PC-3 (cell line): ENCODE data around the gene FA2H. TPM values are rescaled to one million over a fixed set of nuclear protein-coding genes. Genes with fewer than 3 reads are reported as not detected.
"Not testable (repeated sequence)": the region's sequence is repeated elsewhere in the genome, so short reads cannot be mapped to it uniquely, and the experiment has no call there.

Experiments used
- ATAC-seq: fragments of 200-7000 bp; cut with Tn5 transposase; 2 replicates; pipeline ENCODE4 v1.9.1; 2020; ENCODE audit warnings: mild to moderate bottlenecking, moderate library complexity
- BruUV-seq: library from RNA; stranded (reverse); fragments of 400-500 nt; replicated peaks from 2 replicates; lab custom pipeline; 2021; lab: Mats Ljungman, UMichigan
- CTCF ChIA-PET: fragments of 300-600 bp; sonication (Branson Sonifier 250); formaldehyde crosslinking; loops from one replicate; lab custom pipeline; 2022; ENCODE audit warnings: antibody characterized with exemption; lab: Charles Lee
- POLR2A ChIA-PET: fragments of 300-600 bp; sonication (Branson Sonifier 250); formaldehyde crosslinking; loops from one replicate; lab custom pipeline; 2022; ENCODE audit warnings: antibody characterized with exemption; ENCODE audit not compliant: unreplicated experiment; lab: Charles Lee
- DNase-seq: peaks from one replicate; pipeline ENCODE4 v3.0.0-alpha.2; 2015
- H2AFZ ChIP-seq: fragments of 300-600 bp; sonication (generic); 2 replicates; pipeline ENCODE4 v1.6.0; 2016; ENCODE audit warnings: antibody characterized with exemption, low read length
- H3F3A ChIP-seq: fragments of 300-600 bp; sonication (generic); one replicate; pipeline ENCODE4 v1.6.0; 2017; ENCODE audit warnings: antibody characterized with exemption, low read length, control low read depth, mild to moderate bottlenecking; ENCODE audit not compliant: unreplicated experiment
- H3K27ac ChIP-seq: fragments of 300-600 bp; sonication (generic); 2 replicates; pipeline ENCODE4 v1.5.1; 2016; ENCODE audit warnings: mild to moderate bottlenecking, low read length
- H3K27me3 ChIP-seq: fragments of 300-600 bp; sonication (generic); 2 replicates; pipeline ENCODE4 v1.6.1; 2016; ENCODE audit warnings: low read length, mixed read lengths
- H3K36me3 ChIP-seq: fragments of 300-600 bp; sonication (generic); 2 replicates; pipeline ENCODE4 v1.6.1; 2016; ENCODE audit warnings: low read depth, mixed run types, low read length, mixed read lengths
- H3K4me1 ChIP-seq: fragments of 300-600 bp; sonication (generic); 2 replicates; pipeline ENCODE4 v1.5.1; 2016; ENCODE audit warnings: low read length; ENCODE audit not compliant: insufficient read depth
- H3K4me2 ChIP-seq: fragments of 300-600 bp; sonication (generic); 2 replicates; pipeline ENCODE4 v1.6.0; 2016; ENCODE audit warnings: low read length
- H3K4me3 ChIP-seq: fragments of 300-600 bp; sonication (generic); 2 replicates; pipeline ENCODE4 v1.5.1; 2016; ENCODE audit warnings: mild to moderate bottlenecking, low read length, mixed read lengths
- H3K79me2 ChIP-seq: fragments of 300-600 bp; sonication (generic); 2 replicates; pipeline ENCODE4 v1.6.1; 2017; ENCODE audit warnings: low read length, mixed read lengths
- H3K9ac ChIP-seq: fragments of 300-600 bp; sonication (generic); 2 replicates; pipeline ENCODE4 v1.6.0; 2016; ENCODE audit warnings: mild to moderate bottlenecking, low read length
- H3K9me2 ChIP-seq: fragments of 300-600 bp; sonication (generic); replicated peaks from 2 replicates; pipeline ENCODE4 v1.6.1; 2016; ENCODE audit warnings: mixed run types, low read length, mixed read lengths
- H3K9me3 ChIP-seq: fragments of 300-600 bp; sonication (generic); 2 replicates; pipeline ENCODE4 v1.6.1; 2016; ENCODE audit warnings: low read length, mixed read lengths
- H4K20me1 ChIP-seq: fragments of 300-600 bp; sonication (generic); 2 replicates; pipeline ENCODE4 v1.6.1; 2016; ENCODE audit warnings: low read length, mixed read lengths
- EZH2 ChIP-seq: fragments of 300-600 bp; sonication (generic); IDR thresholded peaks from one replicate; pipeline ENCODE4 v1.6.1; 2017; ENCODE audit warnings: antibody characterized with exemption, mild to moderate bottlenecking, low read length; ENCODE audit not compliant: unreplicated experiment
- EZH2phosphoT487 ChIP-seq: fragments of 300-600 bp; sonication (generic); IDR thresholded peaks from 2 replicates; pipeline ENCODE4 v1.6.1; 2018; ENCODE audit warnings: mild to moderate bottlenecking, antibody characterized with exemption, low read length, borderline replicate concordance
- intact Hi-C: fragments of 100-400 bp; cut with micrococcal nuclease; formaldehyde crosslinking; loops from 2 replicates; pipeline ENCODE4 v1.9.0; 2023
- total RNA-seq: library from RNA; depleted of rRNA; stranded (reverse); fragments of >200 nt; gene quantifications from 2 replicates; pipeline ENCODE4 v1.2.3, GENCODE V29; 2014
- TF ChIP-seq, protein P1 (sequence below): fragments of 300-600 bp; sonication (generic); conservative IDR thresholded peaks from 2 replicates; pipeline ENCODE4 v1.5.1; 2017; ENCODE audit warnings: antibody characterized with exemption, low read depth, mild to moderate bottlenecking, low read length

Gene FA2H
- total RNA-seq, 1 experiment from 2014 or later: 3.9 TPM

- Histone ChIP-seq H3K79me2 (no peaks in the 10 kb centered on the region), H3K4me2 (no peak overlapping the region), H4K20me1 (no peaks in the 10 kb centered on the region), H3K4me1 (peaks cover 2% of the 10 kb centered on the region; the same call in 1 of the 2 replicates), H3K9me2 (no peaks in the 10 kb centered on the region), H3K27ac (no peak overlapping the region), H3K9me3 (no peaks in the 10 kb centered on the region), H3F3A (no peaks in the 10 kb centered on the region), H2AFZ (no peak overlapping the region), H3K27me3 (no peaks in the 10 kb centered on the region), H3K9ac (no peak overlapping the region), H3K4me3 (no peak overlapping the region), H3K36me3 (no peaks in the 10 kb centered on the region)
- ChIA-PET CTCF (no interaction called here), POLR2A (no interaction called here)
- ATAC-seq (no peak), DNase-seq (no peak)
- TF ChIP-seq EZH2phosphoT487 (no peak), EZH2 (no peak)
- TF ChIP-seq, protein P1, sequence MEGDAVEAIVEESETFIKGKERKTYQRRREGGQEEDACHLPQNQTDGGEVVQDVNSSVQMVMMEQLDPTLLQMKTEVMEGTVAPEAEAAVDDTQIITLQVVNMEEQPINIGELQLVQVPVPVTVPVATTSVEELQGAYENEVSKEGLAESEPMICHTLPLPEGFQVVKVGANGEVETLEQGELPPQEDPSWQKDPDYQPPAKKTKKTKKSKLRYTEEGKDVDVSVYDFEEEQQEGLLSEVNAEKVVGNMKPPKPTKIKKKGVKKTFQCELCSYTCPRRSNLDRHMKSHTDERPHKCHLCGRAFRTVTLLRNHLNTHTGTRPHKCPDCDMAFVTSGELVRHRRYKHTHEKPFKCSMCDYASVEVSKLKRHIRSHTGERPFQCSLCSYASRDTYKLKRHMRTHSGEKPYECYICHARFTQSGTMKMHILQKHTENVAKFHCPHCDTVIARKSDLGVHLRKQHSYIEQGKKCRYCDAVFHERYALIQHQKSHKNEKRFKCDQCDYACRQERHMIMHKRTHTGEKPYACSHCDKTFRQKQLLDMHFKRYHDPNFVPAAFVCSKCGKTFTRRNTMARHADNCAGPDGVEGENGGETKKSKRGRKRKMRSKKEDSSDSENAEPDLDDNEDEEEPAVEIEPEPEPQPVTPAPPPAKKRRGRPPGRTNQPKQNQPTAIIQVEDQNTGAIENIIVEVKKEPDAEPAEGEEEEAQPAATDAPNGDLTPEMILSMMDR: no peak
- no TSS peak for BruUV-seq
- intact Hi-C loops: no loop called here
These were observed 6.4 kb downstream of the FA2H start for GRCh38 chr16:74768239-74768638.

DNA sequence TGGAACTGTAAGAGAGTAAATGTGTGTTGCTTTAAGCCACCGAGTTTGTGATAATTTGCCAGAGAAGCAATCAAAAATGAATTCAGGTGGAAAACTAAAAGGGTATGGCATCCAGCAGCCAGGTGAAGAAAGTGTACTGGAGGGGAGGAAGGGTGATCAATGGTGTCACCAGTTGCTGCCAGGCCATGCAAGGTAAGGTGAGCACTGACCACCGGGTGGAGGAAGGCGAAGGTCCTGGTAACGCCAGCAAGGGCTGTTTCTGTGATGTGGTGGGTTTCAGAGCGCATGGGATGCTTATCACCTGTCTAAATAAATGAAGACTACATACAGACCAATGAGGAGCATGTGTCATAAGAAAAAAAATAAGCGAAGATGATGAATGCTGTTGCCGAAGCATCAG is 6.9 kb downstream of the FA2H start:
- Histone ChIP-seq H3K4me3 (no peak overlapping the region), H3K36me3 (no peaks in the 10 kb centered on the region), H3K9ac (no peak overlapping the region), H4K20me1 (no peaks in the 10 kb centered on the region), H3K4me1 (no peaks in the 10 kb centered on the region), H3K27ac (no peak overlapping the region), H3F3A (no peaks in the 10 kb centered on the region), H3K27me3 (no peaks in the 10 kb centered on the region), H3K9me3 (no peaks in the 10 kb centered on the region), H2AFZ (no peak overlapping the region), H3K4me2 (no peak overlapping the region), H3K9me2 (no peaks in the 10 kb centered on the region), H3K79me2 (no peaks in the 10 kb centered on the region)
- intact Hi-C loops: no loop called here
- POLR2A ChIA-PET: no interaction called here
- ATAC-seq (no peak), DNase-seq (no peak)
- no TSS peak for BruUV-seq
- TF ChIP-seq, protein P1: no peak
- TF ChIP-seq EZH2 (no peak), EZH2phosphoT487 (no peak)
- CTCF ChIA-PET: no interaction called here

DNA sequence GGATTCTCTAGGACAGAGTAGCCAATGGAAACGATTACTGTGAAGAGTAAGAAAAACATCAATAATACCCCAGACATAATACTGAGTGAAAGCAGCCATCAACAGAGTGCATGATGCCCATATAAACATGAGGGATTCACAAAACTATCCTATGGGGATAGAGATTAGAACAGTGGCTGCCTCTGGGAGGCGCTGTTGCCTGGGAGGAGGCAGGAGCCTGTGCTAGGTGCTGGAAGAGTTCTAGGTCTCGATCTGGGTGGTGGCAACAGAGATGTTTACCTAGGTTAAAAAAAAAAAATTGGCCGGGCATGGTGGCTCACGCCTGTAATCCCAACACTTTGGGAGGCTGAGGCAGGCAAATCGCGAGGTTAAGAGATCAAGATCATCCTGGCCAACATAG is 7.9 kb downstream of the FA2H start:
- no peak for DNase-seq
- Histone ChIP-seq H3K4me2 (no peak overlapping the region), H3K4me1 (peaks cover 7% of the 10 kb centered on the region), H3F3A (no peaks in the 10 kb centered on the region), H2AFZ (no peak overlapping the region), H3K9me2 (no peaks in the 10 kb centered on the region), H4K20me1 (no peaks in the 10 kb centered on the region), H3K9me3 (no peaks in the 10 kb centered on the region), H3K27me3 (no peaks in the 10 kb centered on the region), H3K4me3 (no peak overlapping the region), H3K79me2 (no peaks in the 10 kb centered on the region), H3K27ac (no peak overlapping the region), H3K36me3 (no peaks in the 10 kb centered on the region), H3K9ac (no peak overlapping the region)
- POLR2A ChIA-PET: no interaction called here
- CTCF ChIA-PET: interaction anchor here (0.6 kb wide), 1 partner anchor 11 kb away, joined by 3 read pairs; no protein-coding TSS in a partner anchor
- BruUV-seq: no TSS peak
- intact Hi-C loops: no loop called here
- ATAC-seq: no peak
- no peak for TF ChIP-seq EZH2phosphoT487
- TF ChIP-seq, protein P1: peak; percentile 42; the same call in 1 of the 2 replicates

DNA sequence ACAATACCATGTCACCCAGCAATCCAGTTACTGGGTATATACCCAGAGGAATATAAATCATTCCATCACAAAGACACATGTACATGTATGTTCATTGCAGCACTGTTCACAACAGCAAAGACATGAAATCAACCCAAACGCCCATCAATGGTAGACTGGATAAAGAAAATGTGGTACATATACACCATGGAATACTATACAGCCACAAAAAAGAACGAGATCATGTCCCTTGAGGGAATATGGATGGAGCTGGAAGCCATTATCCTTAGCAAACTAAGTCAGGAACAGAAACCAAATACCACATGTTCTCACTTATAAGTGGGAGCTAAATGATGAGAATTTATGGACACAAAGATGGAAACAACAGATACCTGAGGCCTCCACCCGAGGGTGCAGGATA is 10.4 kb downstream of the FA2H start:
- H4K20me1 ChIP-seq, H3K4me2 ChIP-seq, H3K9me2 ChIP-seq, H3K36me3 ChIP-seq, H3K27me3 ChIP-seq, DNase-seq, H3F3A ChIP-seq, intact Hi-C loops, H3K9ac ChIP-seq, H2AFZ ChIP-seq, H3K4me3 ChIP-seq, H3K27ac ChIP-seq, POLR2A ChIA-PET, ATAC-seq, BruUV-seq, CTCF ChIA-PET, H3K9me3 ChIP-seq, H3K79me2 ChIP-seq: not testable (repeated sequence)
- H3K4me1 ChIP-seq: peaks cover 23% of the 10 kb centered on the region
